Thymus (tissue), 11 donors: ENCODE data around the gene NDFIP1. TPM values are rescaled to one million over a fixed set of nuclear protein-coding genes. Genes with fewer than 3 reads are reported as not detected.

ENCODE experiments used
- DNase-seq, 9 donors: peaks; one replicate each; pipeline ENCODE4 v3.0.0-alpha.2; 2013; ENCODE audit warnings: low spot score in 9 of 9, low read depth in 6 of 9, missing footprints in 1 of 9
- H3K27ac ChIP-seq, 2 donors: one replicate each; pipeline ENCODE4 v1.5.1; 2013; ENCODE audit warnings: control low read depth in 1 of 2, low read depth in 1 of 2, low read length in 1 of 2, mild to moderate bottlenecking in 1 of 2, moderate library complexity in 1 of 2
- H3K27me3 ChIP-seq, 2 donors: one replicate each; pipeline ENCODE4 v1.5.1; 2013; ENCODE audit warnings: low read length in 1 of 2; ENCODE audit not compliant: control insufficient read depth in 2 of 2, insufficient read depth in 1 of 2
- H3K36me3 ChIP-seq, 2 donors: one replicate each; pipeline ENCODE4 v1.5.1; 2013; ENCODE audit warnings: low read length in 1 of 2, mild to moderate bottlenecking in 1 of 2, moderate library complexity in 1 of 2; ENCODE audit not compliant: control insufficient read depth in 2 of 2, insufficient read depth in 2 of 2
- H3K4me1 ChIP-seq, 2 donors: one replicate each; pipeline ENCODE4 v1.5.1; 2013; ENCODE audit warnings: low read length in 2 of 2; ENCODE audit not compliant: control insufficient read depth in 2 of 2, insufficient read depth in 2 of 2
- H3K4me3 ChIP-seq, 2 donors: one replicate each; pipeline ENCODE4 v1.5.1; 2013; ENCODE audit warnings: low read length in 2 of 2, control low read depth in 1 of 2, mild to moderate bottlenecking in 1 of 2
- H3K9me3 ChIP-seq, 2 donors: one replicate each; pipeline ENCODE4 v1.5.1; 2013; ENCODE audit warnings: low read length in 1 of 2, mild to moderate bottlenecking in 1 of 2; ENCODE audit not compliant: control insufficient read depth in 2 of 2, insufficient read depth in 1 of 2
- WGBS: extraction: QIAGEN DNeasy Blood & Tissue Kit; methylation state at CpG from one replicate; pipeline ENCODE4 v1.1.7; 2013; 5-methylcytosine and 5-hydroxymethylcytosine counted together
- polyA plus RNA-seq: library from polyadenylated mRNA; stranded (reverse); fragments of 200-250 nt; gene quantifications from one replicate; pipeline ENCODE4 v1.2.3, GENCODE V29; 2013
- total RNA-seq: library from RNA; stranded (reverse); fragments of 120-200 nt; gene quantifications from one replicate; pipeline ENCODE4 v1.2.4, GENCODE V29; 2013
- donor health status: healthy.

Gene NDFIP1
- total and polyA plus RNA-seq, 2 donors, result 39.7 to 121 TPM

GRCh38 chr5:142098275-142098674 is 10.3 kb upstream of the NDFIP1 start:
- H3K27me3 ChIP-seq, result no peaks in the 10 kb centered on the region
- no peak overlapping the region for H3K4me3 ChIP-seq
- peaks cover 0 to 1% of the 10 kb centered on the region in 2 donors for H3K9me3 ChIP-seq
- H3K4me1 ChIP-seq, result peaks cover 6 to 18% of the 10 kb centered on the region in 2 donors
- DNase-seq, result no peak
- 94% methylated on average over 2 of the region's 2 CpGs for WGBS
- H3K27ac ChIP-seq, result no peak overlapping the region
- no peaks in the 10 kb centered on the region for H3K36me3 ChIP-seq

GRCh38 chr5:142098931-142099330 is 9.6 kb upstream of the NDFIP1 start:
- no peak for DNase-seq
- Histone ChIP-seq H3K4me3 (no peak overlapping the region), H3K4me1 (peaks cover 6 to 21% of the 10 kb centered on the region in 2 donors), H3K27ac (no peak overlapping the region), H3K36me3 (no peaks in the 10 kb centered on the region), H3K9me3 (peaks cover 0 to 1% of the 10 kb centered on the region in 2 donors), H3K27me3 (no peaks in the 10 kb centered on the region)

- H3K4me1 ChIP-seq, result peaks cover 8 to 20% of the 10 kb centered on the region in 2 donors
- H3K9me3 ChIP-seq, result peaks cover 0 to 1% of the 10 kb centered on the region in 2 donors
- H3K27me3 ChIP-seq, result no peaks in the 10 kb centered on the region
- no peak overlapping the region for H3K27ac ChIP-seq
- WGBS, result 96% methylated on average over 7 of the region's 7 CpGs
- H3K36me3 ChIP-seq, result no peaks in the 10 kb centered on the region
- DNase-seq, result no peak
- no peak overlapping the region for H3K4me3 ChIP-seq
These were observed 8.3 kb upstream of the NDFIP1 start for GRCh38 chr5:142100307-142100706.

GRCh38 chr5:142102980-142103740 is 5.4 kb upstream of the NDFIP1 start:
- H3K9me3 ChIP-seq, result no peaks in the 10 kb centered on the region
- H3K27me3 ChIP-seq, result no peaks in the 10 kb centered on the region
- H3K36me3 ChIP-seq, result no peaks in the 10 kb centered on the region
- no peak overlapping the region for H3K27ac ChIP-seq
- DNase-seq, result no peak
- no peak overlapping the region for H3K4me3 ChIP-seq
- H3K4me1 ChIP-seq, result peaks cover 7 to 15% of the 10 kb centered on the region in 2 donors
- 97% methylated on average over 7 of the region's 7 CpGs for WGBS

GRCh38 chr5:142104491-142104890 is 4.1 kb upstream of the NDFIP1 start:
- peak overlapping the region; percentile 77 to 89 for H3K27ac ChIP-seq
- 8% methylated on average over 4 of the region's 4 CpGs for WGBS
- peak in 6 of 9 donors; percentile 26 to 80 (median 35) for DNase-seq

GRCh38 chr5:142106061-142106460 is 2.5 kb upstream of the NDFIP1 start:
- DNase-seq, result no peak
- WGBS, result 94% methylated on average over 3 of the region's 3 CpGs
- H3K27ac ChIP-seq, result no peak overlapping the region
- H3K36me3 ChIP-seq, result no peaks in the 10 kb centered on the region
- no peaks in the 10 kb centered on the region for H3K9me3 ChIP-seq
- H3K4me3 ChIP-seq, result no peak overlapping the region
- H3K27me3 ChIP-seq, result no peaks in the 10 kb centered on the region
- H3K4me1 ChIP-seq, result peaks cover 15 to 28% of the 10 kb centered on the region in 2 donors

More at GRCh38 chr5:142104491-142104890, 4.1 kb upstream of the NDFIP1 start:
- H3K9me3 ChIP-seq, result no peaks in the 10 kb centered on the region
- no peak overlapping the region for H3K4me3 ChIP-seq
- no peaks in the 10 kb centered on the region for H3K27me3 ChIP-seq
- H3K4me1 ChIP-seq, result peaks cover 10 to 21% of the 10 kb centered on the region in 2 donors
- no peaks in the 10 kb centered on the region for H3K36me3 ChIP-seq

GRCh38 chr5:142107036-142107735 is 1.4 kb upstream of the NDFIP1 start:
- H3K4me1 ChIP-seq, result peaks cover 15 to 28% of the 10 kb centered on the region in 2 donors
- H3K27me3 ChIP-seq, result no peaks in the 10 kb centered on the region
- no peak overlapping the region for H3K27ac ChIP-seq
- 98% methylated on average over 2 of the region's 2 CpGs for WGBS
- H3K4me3 ChIP-seq, result no peak overlapping the region
- no peaks in the 10 kb centered on the region for H3K9me3 ChIP-seq
- H3K36me3 ChIP-seq, result no peaks in the 10 kb centered on the region
- no peak for DNase-seq

- Histone ChIP-seq H3K27me3 (no peaks in the 10 kb centered on the region), H3K36me3 (no peaks in the 10 kb centered on the region), H3K4me1 (peaks cover 15 to 28% of the 10 kb centered on the region in 2 donors), H3K4me3 (peak overlapping the region; percentile 31 to 91), H3K27ac (peak overlapping the region; percentile 83 to 100), H3K9me3 (no peaks in the 10 kb centered on the region)
- 76% methylated on average over 11 of the region's 11 CpGs for WGBS
- no peak for DNase-seq
These were observed 695 bp upstream of the NDFIP1 start for GRCh38 chr5:142107736-142108431.
